HG03175 (cell line): ENCODE data around the gene PLXND1.
"Not testable (repeated sequence)": the region's sequence is repeated elsewhere in the genome, so short reads cannot be mapped to it uniquely, and the experiment has no call there.

Source experiments
- ATAC-seq: cut with Tn5 transposase; IDR thresholded peaks from one replicate; pipeline ENCODE4 v1.9.1; 2021; ENCODE audit warnings: mild to moderate bottlenecking, moderate library complexity; ENCODE audit not compliant: unreplicated experiment

Gene PLXND1

GRCh38 chr3:129615751-129616281, 9.3 kb upstream of the PLXND1 start:
- no peak for ATAC-seq

GRCh38 chr3:129614927-129615363, 8.5 kb upstream of the PLXND1 start:
- no peak for ATAC-seq

GRCh38 chr3:129614435-129614834, 8.0 kb upstream of the PLXND1 start:
- no peak for ATAC-seq

- no peak for ATAC-seq
These were observed 6.9 kb upstream of the PLXND1 start for GRCh38 chr3:129613367-129613740.

GRCh38 chr3:129612534-129613366, 6.3 kb upstream of the PLXND1 start:
- ATAC-seq = no peak

- ATAC-seq = no peak
These were observed 5.5 kb upstream of the PLXND1 start for GRCh38 chr3:129611812-129612533.

- no peak for ATAC-seq
These were observed 4.9 kb upstream of the PLXND1 start for GRCh38 chr3:129611446-129611800.

GRCh38 chr3:129610794-129611445, 4.4 kb upstream of the PLXND1 start:
- not testable (repeated sequence) for ATAC-seq

- ATAC-seq = no peak
These were observed 3.8 kb upstream of the PLXND1 start for GRCh38 chr3:129610276-129610675.

GRCh38 chr3:129609591-129610182, 3.2 kb upstream of the PLXND1 start:
- ATAC-seq = no peak

GRCh38 chr3:129608936-129609590, 2.6 kb upstream of the PLXND1 start:
- ATAC-seq = no peak

GRCh38 chr3:129608087-129608935, 1.8 kb upstream of the PLXND1 start:
- no peak for ATAC-seq

GRCh38 chr3:129607391-129608068, 1.1 kb upstream of the PLXND1 start:
- no peak for ATAC-seq

GRCh38 chr3:129605922-129606635, 397 bp downstream of the PLXND1 start:
- ATAC-seq = no peak

GRCh38 chr3:129605203-129605921, 1.1 kb downstream of the PLXND1 start:
- no peak for ATAC-seq

GRCh38 chr3:129604767-129605166, 1.7 kb downstream of the PLXND1 start:
- no peak for ATAC-seq

- ATAC-seq = no peak
These were observed 2.3 kb downstream of the PLXND1 start for GRCh38 chr3:129603991-129604749.
